HG02884 (cell line): ENCODE data around the gene YWHAB.
"Not testable (repeated sequence)": the region's sequence is repeated elsewhere in the genome, so short reads cannot be mapped to it uniquely, and the experiment has no call there.

Source experiments
- ATAC-seq: cut with Tn5 transposase; IDR thresholded peaks from one replicate; pipeline ENCODE4 v1.9.1; 2021; ENCODE audit warnings: mild to moderate bottlenecking, moderate library complexity; ENCODE audit not compliant: unreplicated experiment

Gene YWHAB

DNA sequence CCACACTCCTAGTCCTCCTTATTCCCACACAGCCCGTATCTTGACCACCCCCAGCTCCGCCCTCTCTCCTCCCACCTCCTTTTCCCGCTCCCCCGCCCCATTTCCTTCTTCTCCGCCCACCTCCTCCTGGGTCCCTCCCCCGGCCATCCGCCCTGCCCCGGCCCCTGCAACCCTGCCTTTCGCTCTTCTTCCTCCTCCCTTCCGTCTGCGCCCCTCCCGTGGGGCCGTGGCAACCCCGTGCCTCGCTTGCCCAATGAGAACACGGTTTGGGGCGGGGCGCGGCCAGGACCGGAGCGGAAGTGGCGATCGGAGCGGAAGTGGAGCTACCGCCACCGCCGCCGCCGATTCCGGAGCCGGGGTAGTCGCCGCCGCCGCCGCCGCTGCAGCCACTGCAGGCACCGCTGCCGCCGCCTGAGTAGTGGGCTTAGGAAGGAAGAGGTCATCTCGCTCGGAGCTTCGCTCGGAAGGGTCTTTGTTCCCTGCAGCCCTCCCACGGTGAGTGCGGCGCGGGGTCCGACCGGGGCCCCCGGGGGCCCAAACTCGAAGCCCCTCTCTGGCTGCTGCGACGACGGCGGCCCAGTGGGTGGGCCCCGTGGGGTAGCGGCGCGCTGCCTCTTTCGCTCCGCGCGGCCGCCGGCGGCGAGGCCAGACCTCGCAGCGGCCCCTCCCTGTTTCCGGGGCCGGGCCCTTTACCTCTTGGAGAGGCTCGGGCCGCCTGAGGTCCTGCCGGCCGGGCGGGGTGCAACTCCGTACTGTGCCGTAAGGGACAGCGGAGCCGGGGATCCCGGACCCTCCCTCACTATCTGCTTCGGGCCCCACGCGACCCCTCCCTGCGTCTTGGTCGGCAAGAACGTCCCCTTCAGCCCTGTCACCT lies at the start of gene YWHAB:
Gene YWHAB (plus strand): TSS at position 314 of the 874 bp plus-strand sequence. CDS start 15,829 bp downstream, outside the sequence.
- ATAC-seq: peak; percentile 88

DNA sequence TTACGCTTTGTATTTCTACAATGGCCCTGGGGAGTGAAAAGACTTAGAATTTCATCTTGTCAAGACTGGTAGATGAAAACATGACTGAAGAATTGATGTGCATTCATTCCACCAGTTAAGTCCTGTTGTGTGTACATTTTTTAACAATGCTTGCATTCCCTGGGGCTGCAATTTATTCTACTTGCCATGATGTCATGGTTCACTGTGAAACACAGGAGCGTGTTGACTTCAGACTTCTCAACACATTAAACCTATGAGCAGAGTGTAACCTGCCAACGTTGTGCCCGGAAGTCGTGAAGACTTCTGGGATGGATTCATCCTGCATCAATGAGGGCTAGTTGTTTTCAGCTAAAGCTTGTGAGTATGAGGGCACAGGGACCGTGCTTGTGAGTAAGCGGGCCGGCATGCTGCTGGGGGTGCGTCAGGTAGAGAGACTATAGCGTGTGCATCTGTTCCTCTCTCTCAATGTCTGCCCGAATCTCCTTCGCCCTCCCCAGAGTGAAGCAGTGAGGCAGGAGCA lies 48.8 kb upstream of the YWHAB start:
- no peak for ATAC-seq

DNA sequence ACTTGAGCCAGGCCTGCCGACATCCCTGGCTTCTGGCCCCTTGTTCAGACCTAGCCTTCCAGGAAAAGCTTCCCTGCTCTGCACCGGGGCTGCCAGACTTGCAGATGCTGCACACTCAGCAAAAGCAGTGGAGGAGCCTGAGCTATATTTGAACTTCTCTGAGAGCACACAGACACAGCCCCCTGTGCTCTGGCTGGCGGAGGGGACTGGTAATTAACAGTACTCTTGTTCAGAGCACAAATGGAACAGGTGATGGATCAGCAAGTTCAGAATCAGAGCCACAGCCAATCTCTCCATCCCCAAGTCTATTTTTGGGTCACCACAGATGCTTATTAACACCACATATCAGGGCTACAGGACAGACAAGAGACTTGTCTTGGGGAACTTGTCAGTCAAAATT lies 47.6 kb upstream of the YWHAB start:
- ATAC-seq: no peak

GRCh38 chr20:44838521-44838920 lies 47.0 kb upstream of the YWHAB start:
- ATAC-seq: no peak

DNA sequence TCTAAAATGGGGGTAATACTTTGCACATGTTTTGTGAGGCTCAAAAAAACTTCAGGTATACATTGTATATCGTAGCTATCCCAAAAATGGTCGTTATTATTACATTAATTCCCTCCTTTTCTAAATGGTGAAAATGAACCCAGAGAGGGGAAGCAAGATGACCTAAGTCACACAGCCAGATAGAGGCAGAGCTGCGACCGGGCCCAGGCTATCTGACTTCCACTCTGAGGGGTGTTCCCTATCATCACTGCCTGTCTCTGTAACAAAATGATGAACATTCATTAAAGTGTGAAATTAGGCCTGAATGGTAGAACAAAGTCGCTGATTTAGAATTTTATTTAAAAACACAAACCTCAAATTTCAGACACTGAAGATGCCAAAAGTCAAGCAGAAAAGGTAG lies 46.0 kb upstream of the YWHAB start:
- no peak for ATAC-seq

DNA sequence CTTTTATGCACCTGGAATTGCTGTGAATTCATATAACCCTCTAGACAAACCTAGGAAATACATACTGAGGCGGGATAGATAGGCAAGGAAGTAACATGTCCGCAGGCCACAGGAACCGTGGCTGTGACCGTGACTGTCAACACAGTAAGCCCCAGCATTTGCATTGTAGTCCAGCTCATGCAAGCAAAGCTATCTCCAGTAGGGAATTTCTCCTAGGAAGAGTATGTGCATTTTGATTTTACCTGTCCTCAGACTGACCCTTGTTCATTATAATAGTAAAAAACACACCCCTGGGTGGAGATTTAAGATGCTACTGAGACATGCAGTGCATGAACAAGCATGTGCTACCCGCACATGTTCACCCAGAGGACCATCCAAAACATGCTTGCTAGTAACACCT lies 44.7 kb upstream of the YWHAB start:
- no peak for ATAC-seq

GRCh38 chr20:44841955-44842354 lies 43.5 kb upstream of the YWHAB start:
- no peak for ATAC-seq

GRCh38 chr20:44843876-44844275 lies 41.6 kb upstream of the YWHAB start:
- ATAC-seq: no peak

DNA sequence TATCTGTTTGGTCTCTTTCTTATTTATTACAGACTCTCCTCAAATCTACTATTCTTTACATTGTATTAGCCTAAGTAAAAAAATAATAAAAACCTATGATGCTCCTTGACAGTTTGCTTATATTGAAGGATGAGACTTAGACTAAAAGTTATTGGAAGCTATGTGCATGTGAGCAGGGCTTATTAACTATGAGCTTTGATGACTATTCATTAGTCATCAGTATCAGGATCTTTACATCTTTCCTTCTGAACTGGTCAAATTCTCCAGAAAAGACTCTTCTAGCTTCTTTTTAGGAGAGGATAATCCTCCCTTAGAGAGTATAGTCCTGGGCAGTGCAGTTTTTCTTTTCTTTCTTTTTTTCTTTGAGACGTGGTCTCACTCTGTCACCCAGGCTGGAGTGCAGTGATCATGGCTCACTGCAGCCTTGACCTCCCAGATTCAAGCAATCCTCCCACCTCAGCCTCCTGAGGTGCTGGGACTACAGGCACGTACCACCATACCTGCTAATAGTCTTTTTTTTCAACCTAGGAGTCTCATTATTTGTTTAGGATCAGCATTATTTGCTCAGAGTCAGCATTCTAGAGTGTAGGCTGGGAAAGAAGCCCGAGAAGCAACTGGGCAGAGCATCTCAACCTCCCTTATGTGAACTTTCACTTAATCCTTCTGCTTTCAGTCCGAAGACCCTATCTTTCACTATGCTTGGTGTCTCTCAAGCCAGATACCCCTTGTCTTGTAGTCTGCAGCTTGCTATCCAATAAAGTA lies 37.1 kb upstream of the YWHAB start:
- no peak for ATAC-seq

DNA sequence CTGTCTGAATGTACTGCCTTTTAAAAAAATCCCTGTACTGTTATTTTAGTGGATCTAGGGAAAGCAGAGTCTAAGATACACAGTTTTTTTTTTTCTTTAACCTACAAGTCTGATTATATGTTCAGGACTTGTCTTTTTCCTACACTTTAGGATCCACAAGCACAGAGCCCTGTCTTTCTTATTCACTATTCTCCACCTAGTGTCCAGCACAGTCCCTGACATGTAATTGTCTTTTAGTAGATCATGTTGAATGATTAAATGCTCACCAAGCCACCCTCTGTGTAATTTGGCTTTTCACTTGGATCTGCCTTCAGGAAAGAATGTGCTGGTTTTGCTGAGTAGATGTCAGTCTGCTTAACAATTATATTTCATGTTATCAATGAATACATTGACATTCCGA lies 35.8 kb upstream of the YWHAB start:
- no peak for ATAC-seq

DNA sequence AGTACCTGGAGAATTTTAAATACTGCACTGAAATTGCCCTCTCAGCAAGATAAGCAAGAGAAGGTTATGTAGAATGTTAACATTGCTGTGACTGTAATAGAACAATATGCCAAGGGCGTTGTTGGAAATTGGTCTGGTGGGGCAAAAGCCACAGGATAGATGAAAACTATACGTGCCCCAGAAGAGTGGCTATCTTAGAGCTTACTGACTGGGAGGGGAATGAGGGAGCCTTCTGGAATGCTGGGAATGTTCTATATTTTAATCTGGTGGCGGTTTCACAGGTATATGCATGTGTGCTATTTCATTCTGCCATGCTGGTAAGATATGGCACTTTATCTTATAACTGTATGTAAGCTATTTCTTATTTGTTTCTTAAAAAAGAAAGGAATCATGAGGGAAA lies 35.2 kb upstream of the YWHAB start:
- ATAC-seq: no peak

DNA sequence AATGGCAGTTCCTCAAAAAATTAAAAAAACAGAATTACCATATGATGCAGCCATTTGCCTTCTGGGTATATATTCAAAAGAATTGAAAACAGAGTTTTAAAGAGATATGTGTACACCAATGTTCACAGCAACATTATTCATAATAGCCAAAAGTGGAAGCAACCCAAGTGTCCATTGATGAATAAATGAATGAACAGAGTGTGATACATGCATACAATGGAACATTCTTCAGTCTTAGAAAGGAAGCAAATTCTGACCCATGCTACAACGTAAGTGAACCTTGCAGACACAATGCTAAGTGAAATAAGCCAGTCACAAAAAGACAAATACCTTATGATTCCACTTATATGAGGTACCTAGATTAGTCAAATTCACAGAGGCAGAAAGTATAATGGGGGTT lies 34.7 kb upstream of the YWHAB start:
- no peak for ATAC-seq

DNA sequence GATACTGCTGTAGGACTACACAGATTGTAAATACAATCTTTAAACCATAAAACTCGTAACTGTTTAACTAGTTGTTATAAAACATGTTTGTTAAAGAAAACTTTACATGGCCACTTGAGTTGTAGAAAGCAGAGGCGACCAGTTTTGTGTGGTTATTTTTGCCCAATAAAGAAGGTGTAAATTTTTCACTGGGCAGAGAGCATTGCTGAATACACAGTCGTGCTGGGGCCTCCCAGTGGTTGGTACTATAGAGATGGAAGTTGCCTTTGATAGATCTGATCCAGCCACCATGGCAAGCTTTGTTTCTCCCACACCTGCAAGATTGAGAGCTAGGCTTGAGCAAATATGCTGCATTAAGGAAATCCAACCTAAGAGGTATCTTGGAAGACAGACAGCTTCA lies 34.0 kb upstream of the YWHAB start:
- no peak for ATAC-seq

DNA sequence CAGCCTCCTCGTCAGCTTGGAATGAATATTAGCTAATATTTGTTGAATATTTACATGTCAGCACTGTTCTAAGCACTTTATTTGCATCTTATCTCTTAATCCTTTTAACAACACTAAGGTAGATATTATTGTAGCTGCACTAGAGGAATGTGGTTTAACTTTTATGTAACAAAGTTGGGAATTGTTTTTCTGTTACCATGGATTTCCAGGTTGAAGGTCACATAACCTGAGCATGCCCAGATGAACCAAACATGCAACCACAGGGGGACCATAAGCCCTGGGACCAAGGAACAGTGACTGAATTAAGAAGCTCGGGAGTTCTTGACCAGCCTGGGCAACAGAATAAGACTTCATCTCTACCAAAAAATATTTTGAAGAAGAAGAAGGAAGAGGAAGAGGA lies 29.1 kb upstream of the YWHAB start:
- no peak for ATAC-seq

DNA sequence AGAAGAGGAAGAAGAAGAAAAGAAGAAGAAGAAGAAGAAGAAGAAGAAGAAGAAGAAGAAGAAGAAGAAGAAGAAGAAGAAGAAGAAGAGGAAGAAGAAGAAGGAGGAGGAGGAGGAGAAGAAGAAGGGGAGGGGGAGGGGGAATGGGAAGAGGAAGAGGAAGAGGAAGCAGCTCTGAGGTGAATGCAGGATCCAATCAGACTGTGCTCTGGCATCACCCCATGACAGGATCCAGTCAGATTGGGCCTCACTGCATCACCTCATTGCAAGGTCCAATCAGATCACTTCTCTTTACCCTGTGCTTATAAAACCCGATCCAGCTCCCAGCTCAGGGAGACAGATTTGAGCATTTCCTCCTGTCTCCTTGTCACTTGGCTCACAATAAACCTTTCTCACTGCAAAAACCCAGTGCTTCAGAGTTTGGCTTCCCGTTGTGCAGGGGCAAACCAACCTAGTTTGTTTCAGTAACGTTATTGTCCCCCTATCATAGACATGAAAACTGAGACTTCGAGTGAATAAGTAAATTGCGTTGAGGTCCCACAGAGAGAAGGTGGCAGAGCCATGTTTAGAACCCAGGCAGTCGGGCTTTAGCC lies 28.6 kb upstream of the YWHAB start:
- no peak for ATAC-seq

DNA sequence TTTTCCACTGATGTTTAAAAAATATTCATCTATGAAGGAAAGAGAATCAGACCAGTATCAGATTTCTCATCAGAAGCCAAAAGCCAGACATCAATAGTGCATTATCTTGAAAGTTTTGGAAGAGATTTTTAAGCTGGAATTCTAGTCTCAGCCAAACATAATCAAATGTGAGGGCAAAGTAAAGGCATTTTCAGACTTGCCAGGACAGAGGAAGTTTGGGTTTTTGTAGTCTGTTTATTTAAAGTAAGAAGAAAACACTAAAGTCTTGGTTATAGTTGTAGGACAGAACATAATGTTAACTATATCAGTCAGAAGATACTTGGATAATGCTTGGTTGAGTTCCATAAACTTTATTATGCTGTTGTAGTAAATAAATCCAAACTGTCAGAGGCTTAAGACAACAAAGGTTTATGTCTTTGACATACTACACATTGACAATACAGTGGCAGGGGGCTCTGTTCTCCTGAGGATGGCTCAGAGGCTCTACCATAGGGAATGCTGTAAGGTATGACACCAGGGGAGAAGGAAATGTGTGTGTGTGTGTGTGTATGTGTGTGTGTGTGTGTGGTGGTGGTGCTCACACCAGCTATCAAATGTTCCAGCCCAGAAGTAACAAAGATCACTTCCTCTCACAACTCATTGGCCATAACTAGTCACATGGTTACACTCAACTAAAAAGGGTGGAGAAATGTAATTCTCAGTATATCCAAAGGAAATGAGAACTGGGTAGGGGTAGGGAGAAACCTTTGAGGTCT lies 26.7 kb upstream of the YWHAB start:
- no peak for ATAC-seq

DNA sequence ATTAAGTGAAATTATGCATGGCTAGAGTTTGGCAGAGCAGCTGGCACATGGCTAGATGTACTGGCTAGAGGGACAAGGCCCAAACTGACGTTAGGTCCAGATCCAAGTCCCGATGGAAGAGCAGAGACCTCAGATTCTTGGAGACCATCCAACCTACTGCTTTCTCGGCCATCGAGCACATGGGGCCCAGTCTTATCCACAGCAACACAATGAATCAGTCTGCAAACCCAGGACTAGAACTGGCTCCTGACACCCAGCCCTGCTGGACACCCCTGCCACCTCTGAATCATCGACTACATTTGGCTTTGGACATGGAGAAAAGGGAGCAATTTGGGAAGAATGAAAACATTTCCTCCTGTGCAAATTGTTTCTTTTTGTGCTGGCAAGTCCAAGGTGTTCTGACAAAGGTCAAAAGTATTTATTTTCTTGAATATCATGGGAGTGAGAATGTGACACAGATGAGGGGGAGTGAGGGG lies 23.9 kb upstream of the YWHAB start:
- no peak for ATAC-seq

- no peak for ATAC-seq
These were observed 23.2 kb upstream of the YWHAB start for GRCh38 chr20:44862286-44862685.

DNA sequence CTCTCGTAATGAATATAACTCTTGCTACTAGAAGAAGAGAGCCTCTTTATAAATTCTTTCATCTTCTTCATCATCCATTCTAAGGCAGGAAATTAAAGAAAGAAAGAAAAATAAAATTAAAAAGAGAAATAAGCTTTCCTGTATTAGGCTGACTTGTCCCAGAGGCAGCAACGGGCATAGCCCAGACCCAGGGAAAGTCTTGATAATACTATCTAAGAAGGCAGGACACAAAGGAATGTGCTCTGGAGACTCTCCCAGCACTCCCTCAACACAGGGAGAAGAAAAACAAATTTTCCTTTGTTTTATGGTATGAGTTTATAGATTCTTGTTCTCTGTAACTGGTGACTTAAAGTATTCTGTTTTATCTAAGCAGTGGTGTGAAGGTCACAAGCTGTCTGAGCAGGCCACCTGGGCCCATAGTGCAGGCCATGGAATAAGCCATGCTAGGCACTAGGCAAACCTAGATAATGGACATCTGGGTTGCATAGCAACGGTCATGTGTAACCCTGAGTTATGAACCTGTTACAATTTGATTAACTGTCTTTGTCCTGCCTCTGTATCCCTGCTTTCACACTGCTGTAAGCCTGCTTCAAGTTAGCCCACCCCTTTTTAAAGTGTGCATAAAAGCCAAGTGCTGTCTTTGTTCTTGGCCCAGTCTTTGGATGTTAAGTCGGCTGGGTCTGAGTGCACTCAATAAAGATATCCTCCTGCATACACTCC lies 22.0 kb upstream of the YWHAB start:
- ATAC-seq: not testable (repeated sequence)

GRCh38 chr20:44864493-44864892 lies 21.0 kb upstream of the YWHAB start:
- ATAC-seq: not testable (repeated sequence)
